Glutamatergic neuron (in vitro differentiated cells): Measurements from ENCODE around the gene CHST13. TPM values are rescaled to one million over a fixed set of nuclear protein-coding genes. Genes with fewer than 3 reads are reported as not detected.

ENCODE experiments used
- DNase-seq: peaks from one replicate; pipeline ENCODE4 v3.0.0; 2022
- H3K27ac Mint-ChIP-seq: one replicate; pipeline ENCODE4 v1.8.0; 2020; ENCODE audit warnings: mild to moderate bottlenecking, mixed read lengths, inconsistent platforms; ENCODE audit not compliant: unreplicated experiment
- H3K27me3 Mint-ChIP-seq: one replicate; pipeline ENCODE4 v1.8.0; 2020; ENCODE audit warnings: mild to moderate bottlenecking, moderate library complexity, mixed read lengths, inconsistent platforms; ENCODE audit not compliant: unreplicated experiment
- H3K36me3 Mint-ChIP-seq: one replicate; pipeline ENCODE4 v1.8.0; 2020; ENCODE audit warnings: mild to moderate bottlenecking, mixed read lengths, inconsistent platforms; ENCODE audit not compliant: unreplicated experiment
- H3K4me1 Mint-ChIP-seq: one replicate; pipeline ENCODE4 v1.8.0; 2020; ENCODE audit warnings: mild to moderate bottlenecking, low read depth, mixed read lengths, inconsistent platforms; ENCODE audit not compliant: unreplicated experiment
- H3K4me3 Mint-ChIP-seq: one replicate; pipeline ENCODE4 v1.8.0; 2020; ENCODE audit warnings: mild to moderate bottlenecking, mixed read lengths, inconsistent platforms; ENCODE audit not compliant: unreplicated experiment
- H3K9me3 Mint-ChIP-seq: one replicate; pipeline ENCODE4 v1.8.0; 2020; ENCODE audit warnings: mild to moderate bottlenecking, moderate library complexity, mixed read lengths, inconsistent platforms; ENCODE audit not compliant: unreplicated experiment
- total RNA-seq: library from RNA; stranded (reverse); fragmentation: NEBNext Ultra II Directional; extraction: Animal tissue kit (Norgen Biotek cat#: 25700); gene quantifications from one replicate; pipeline ENCODE4 v1.2.1, GENCODE V29; 2021; ENCODE audit not compliant: unreplicated experiment
- TF ChIP-seq, protein P1 (sequence below): fragments of 200-600 bp; sonication (generic); IDR thresholded peaks from one replicate; pipeline ENCODE4 v1.5.0; 2021; ENCODE audit not compliant: partially characterized antibody, unreplicated experiment

The CHST13 gene
- total RNA-seq, 1 donor from 2014 or later: not detected

DNA sequence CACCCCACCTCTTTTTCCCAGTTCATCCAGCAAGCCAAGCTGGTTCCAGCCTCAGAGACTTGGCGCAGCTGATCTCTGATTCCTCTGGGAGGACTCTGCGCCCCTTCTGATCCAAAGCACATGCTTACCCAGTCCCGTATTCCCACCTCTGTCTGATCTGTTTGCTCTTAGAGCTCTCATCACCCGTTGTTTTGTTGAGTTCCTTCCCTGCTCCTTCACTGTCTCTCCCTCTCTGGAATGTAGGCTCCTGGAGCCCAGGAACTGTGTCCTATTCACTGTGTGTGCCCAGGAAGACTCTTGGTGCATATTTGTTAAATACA, 46.9 kb upstream of the CHST13 start:
- Mint-ChIP-seq H3K4me1 (peaks cover 29% of the 10 kb centered on the region), H3K36me3 (no peaks in the 10 kb centered on the region), H3K27me3 (peaks cover 16% of the 10 kb centered on the region), H3K27ac (peak overlapping the region; percentile 64), H3K4me3 (peak overlapping the region; percentile 68), H3K9me3 (peaks cover 5% of the 10 kb centered on the region)
- TF ChIP-seq, protein P1, sequence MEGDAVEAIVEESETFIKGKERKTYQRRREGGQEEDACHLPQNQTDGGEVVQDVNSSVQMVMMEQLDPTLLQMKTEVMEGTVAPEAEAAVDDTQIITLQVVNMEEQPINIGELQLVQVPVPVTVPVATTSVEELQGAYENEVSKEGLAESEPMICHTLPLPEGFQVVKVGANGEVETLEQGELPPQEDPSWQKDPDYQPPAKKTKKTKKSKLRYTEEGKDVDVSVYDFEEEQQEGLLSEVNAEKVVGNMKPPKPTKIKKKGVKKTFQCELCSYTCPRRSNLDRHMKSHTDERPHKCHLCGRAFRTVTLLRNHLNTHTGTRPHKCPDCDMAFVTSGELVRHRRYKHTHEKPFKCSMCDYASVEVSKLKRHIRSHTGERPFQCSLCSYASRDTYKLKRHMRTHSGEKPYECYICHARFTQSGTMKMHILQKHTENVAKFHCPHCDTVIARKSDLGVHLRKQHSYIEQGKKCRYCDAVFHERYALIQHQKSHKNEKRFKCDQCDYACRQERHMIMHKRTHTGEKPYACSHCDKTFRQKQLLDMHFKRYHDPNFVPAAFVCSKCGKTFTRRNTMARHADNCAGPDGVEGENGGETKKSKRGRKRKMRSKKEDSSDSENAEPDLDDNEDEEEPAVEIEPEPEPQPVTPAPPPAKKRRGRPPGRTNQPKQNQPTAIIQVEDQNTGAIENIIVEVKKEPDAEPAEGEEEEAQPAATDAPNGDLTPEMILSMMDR: no peak
- no peak for DNase-seq

DNA sequence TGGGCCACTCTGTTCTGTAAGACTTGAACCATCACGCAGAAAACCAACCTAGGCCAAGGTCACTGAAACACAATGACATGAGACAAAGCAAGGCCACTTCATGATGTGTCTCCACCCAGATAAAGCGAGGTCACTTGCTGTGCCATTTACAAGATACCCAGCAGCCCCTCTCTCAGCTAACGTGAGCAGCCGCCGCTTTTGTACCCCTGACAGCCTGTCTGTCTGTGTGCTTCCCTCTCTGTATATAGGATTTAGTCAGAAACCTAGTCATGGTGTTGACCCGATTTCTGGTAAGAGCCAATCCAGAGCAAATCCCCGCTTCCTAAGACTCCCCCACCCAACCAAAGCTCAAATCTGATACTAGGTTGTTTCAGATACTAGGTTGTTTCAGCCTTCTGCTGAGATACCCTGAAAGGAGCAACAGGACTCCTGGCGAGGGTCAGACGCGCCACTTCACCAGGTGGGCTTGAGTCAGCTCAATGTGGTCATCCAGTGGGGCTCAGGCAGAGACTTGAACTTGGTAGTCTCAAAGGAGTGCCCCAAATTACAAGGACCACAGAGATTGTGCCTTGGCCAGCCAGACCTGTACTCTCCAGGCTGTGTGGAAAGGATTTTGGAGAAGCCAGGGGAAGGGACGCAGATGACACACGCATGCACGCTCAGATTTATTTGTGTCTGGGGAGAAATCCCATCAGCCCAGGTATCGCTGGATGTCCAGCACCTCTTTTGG, 45.2 kb upstream of the CHST13 start:
- peaks cover 7% of the 10 kb centered on the region for H3K9me3 Mint-ChIP-seq
- H3K36me3 Mint-ChIP-seq: no peaks in the 10 kb centered on the region
- H3K27ac Mint-ChIP-seq: no peak overlapping the region
- TF ChIP-seq, protein P1: no peak
- H3K4me3 Mint-ChIP-seq: no peak overlapping the region
- DNase-seq: peak; percentile 6
- H3K27me3 Mint-ChIP-seq: peaks cover 12% of the 10 kb centered on the region
- H3K4me1 Mint-ChIP-seq: peaks cover 16% of the 10 kb centered on the region

DNA sequence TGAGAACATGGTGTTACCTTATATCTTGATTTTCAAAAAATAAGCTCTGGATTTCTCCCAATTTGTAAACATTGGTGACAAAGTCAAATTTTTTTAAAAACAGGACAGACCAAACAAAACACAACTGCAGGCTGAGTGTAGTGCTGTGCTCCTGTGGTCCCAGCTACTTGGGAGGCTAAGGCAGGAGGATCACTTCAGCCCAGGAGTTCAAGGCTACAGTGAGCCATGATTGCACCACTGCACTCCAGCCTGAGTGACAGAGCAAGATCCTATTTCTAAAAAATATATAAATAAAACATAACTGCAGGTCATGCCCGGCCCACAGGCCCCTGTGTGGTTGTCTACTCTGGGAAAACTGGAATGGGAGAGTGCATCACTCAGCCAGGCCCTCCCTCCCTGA, 44.3 kb upstream of the CHST13 start:
- Mint-ChIP-seq H3K4me3 (no peak overlapping the region), H3K4me1 (peaks cover 21% of the 10 kb centered on the region), H3K27me3 (peaks cover 12% of the 10 kb centered on the region), H3K9me3 (peaks cover 7% of the 10 kb centered on the region), H3K36me3 (no peaks in the 10 kb centered on the region), H3K27ac (no peak overlapping the region)
- TF ChIP-seq, protein P1: no peak
- DNase-seq: no peak

DNA sequence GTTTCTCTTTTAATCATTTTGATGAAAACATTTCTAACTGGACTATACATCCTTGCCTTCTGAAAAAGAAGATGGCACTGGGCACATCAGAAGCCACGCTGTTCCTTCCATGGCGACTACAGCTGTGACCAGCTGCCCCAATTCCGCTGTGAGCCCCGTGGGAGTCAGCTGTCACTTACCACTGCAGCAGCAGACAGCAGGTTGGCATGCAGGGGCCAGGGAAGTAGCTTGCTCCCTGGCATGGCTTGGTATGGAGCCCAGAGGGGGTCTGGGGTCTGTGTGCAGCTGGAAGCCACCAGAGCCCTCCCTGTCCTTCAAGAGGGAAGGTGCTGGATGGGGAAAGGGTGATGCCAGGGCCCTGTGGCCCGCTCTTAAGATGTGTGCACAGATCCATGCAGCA, 43.7 kb upstream of the CHST13 start:
- TF ChIP-seq, protein P1: no peak
- H3K4me3 Mint-ChIP-seq: no peak overlapping the region
- H3K27ac Mint-ChIP-seq: no peak overlapping the region
- peaks cover 12% of the 10 kb centered on the region for H3K27me3 Mint-ChIP-seq
- H3K36me3 Mint-ChIP-seq: no peaks in the 10 kb centered on the region
- no peak for DNase-seq
- peaks cover 7% of the 10 kb centered on the region for H3K9me3 Mint-ChIP-seq
- peaks cover 26% of the 10 kb centered on the region for H3K4me1 Mint-ChIP-seq

DNA sequence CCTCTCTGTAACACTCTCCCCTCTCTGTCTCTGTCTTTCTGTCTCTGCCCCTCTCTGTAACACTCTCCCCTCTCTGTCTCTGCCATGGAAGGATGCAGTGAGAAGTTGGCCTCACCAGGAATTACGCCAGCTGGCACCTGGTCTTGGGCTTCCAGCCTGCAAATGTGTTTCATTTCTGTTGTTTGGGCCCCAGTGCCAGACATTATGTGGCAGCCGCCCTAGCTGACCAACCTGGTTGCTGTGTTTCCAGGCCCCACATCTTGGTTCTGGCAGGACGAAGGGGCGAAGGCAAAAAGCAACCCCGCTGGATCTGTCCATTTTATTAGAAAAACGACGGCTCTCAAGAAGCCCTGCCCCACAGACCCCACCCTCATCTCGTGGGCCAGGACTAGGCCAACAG, 43.1 kb upstream of the CHST13 start:
- H3K4me3 Mint-ChIP-seq: no peak overlapping the region
- no peaks in the 10 kb centered on the region for H3K36me3 Mint-ChIP-seq
- peaks cover 7% of the 10 kb centered on the region for H3K9me3 Mint-ChIP-seq
- no peak for DNase-seq
- peak overlapping the region; percentile 31 for H3K27ac Mint-ChIP-seq
- TF ChIP-seq, protein P1: no peak
- H3K27me3 Mint-ChIP-seq: peaks cover 12% of the 10 kb centered on the region
- H3K4me1 Mint-ChIP-seq: peaks cover 28% of the 10 kb centered on the region
